Type B pancreatic cell (in vitro differentiated cells): ENCODE measurements around the gene FGD4. TPM values are rescaled to one million over a fixed set of nuclear protein-coding genes. Genes with fewer than 3 reads are reported as not detected.
A peak's percentile ranks its signal among the peaks of the same experiment; 100 is the strongest.

Source experiments
- DNase-seq: peaks from one replicate; pipeline ENCODE4 v3.0.0; 2021; ENCODE audit warnings: mixed read lengths; ENCODE audit not compliant: unreplicated experiment; ENCODE audit errors: extremely low spot score
- H3K27ac Mint-ChIP-seq: 2 replicates; pipeline ENCODE4 v1.8.0; 2021; ENCODE audit warnings: mild to moderate bottlenecking, mixed read lengths
- H3K27me3 Mint-ChIP-seq: 2 replicates; pipeline ENCODE4 v1.8.0; 2021; ENCODE audit warnings: mixed read lengths
- H3K36me3 Mint-ChIP-seq: 2 replicates; pipeline ENCODE4 v1.8.0; 2021; ENCODE audit warnings: mixed read lengths
- H3K4me1 Mint-ChIP-seq: one replicate; pipeline ENCODE4 v1.8.0; 2021; ENCODE audit warnings: mixed read lengths; ENCODE audit not compliant: unreplicated experiment
- H3K4me3 Mint-ChIP-seq: 2 replicates; pipeline ENCODE4 v1.8.0; 2021; ENCODE audit warnings: mild to moderate bottlenecking, mixed read lengths
- H3K9me3 Mint-ChIP-seq: 2 replicates; pipeline ENCODE4 v1.8.0; 2021; ENCODE audit warnings: mixed read lengths
- CTCF ChIP-seq: fragments of 200-600 bp; sonication (generic); conservative IDR thresholded peaks from 2 replicates; pipeline ENCODE4 v1.5.0; 2021; ENCODE audit warnings: antibody characterized with exemption, mild to moderate bottlenecking
- total RNA-seq: library from RNA; stranded (reverse); gene quantifications from 2 replicates; pipeline ENCODE4 v1.2.1, GENCODE V29; 2021; ENCODE audit warnings: low replicate concordance

The FGD4 gene
- total RNA-seq, 1 donor from 2014 or later = 26.7 TPM

GRCh38 chr12:32615441-32615840, 216.1 kb downstream of the FGD4 start:
- H3K27me3 Mint-ChIP-seq = no peaks in the 10 kb centered on the region
- H3K9me3 Mint-ChIP-seq = no peaks in the 10 kb centered on the region
- DNase-seq = no peak
- no peaks in the 10 kb centered on the region for H3K4me1 Mint-ChIP-seq
- peak overlapping the region; percentile 16 for H3K27ac Mint-ChIP-seq
- no peak overlapping the region for H3K4me3 Mint-ChIP-seq
- peaks cover 32% of the 10 kb centered on the region for H3K36me3 Mint-ChIP-seq
- no peak for TF ChIP-seq CTCF

- no peaks in the 10 kb centered on the region for H3K9me3 Mint-ChIP-seq
- TF ChIP-seq CTCF = no peak
- no peak overlapping the region for H3K27ac Mint-ChIP-seq
- H3K4me3 Mint-ChIP-seq = no peak overlapping the region
- no peaks in the 10 kb centered on the region for H3K4me1 Mint-ChIP-seq
- DNase-seq = no peak
- no peaks in the 10 kb centered on the region for H3K27me3 Mint-ChIP-seq
- peaks cover 29% of the 10 kb centered on the region for H3K36me3 Mint-ChIP-seq
These were observed 218.2 kb downstream of the FGD4 start for GRCh38 chr12:32617534-32617933.

GRCh38 chr12:32618115-32618514, 218.8 kb downstream of the FGD4 start:
- no peaks in the 10 kb centered on the region for H3K4me1 Mint-ChIP-seq
- no peaks in the 10 kb centered on the region for H3K9me3 Mint-ChIP-seq
- no peaks in the 10 kb centered on the region for H3K27me3 Mint-ChIP-seq
- H3K27ac Mint-ChIP-seq = no peak overlapping the region
- no peak overlapping the region for H3K4me3 Mint-ChIP-seq
- TF ChIP-seq CTCF = no peak
- no peak for DNase-seq
- H3K36me3 Mint-ChIP-seq = peaks cover 29% of the 10 kb centered on the region

GRCh38 chr12:32627976-32628375, 228.6 kb downstream of the FGD4 start:
- H3K4me1 Mint-ChIP-seq = no peaks in the 10 kb centered on the region
- DNase-seq = no peak
- peaks cover 25% of the 10 kb centered on the region for H3K36me3 Mint-ChIP-seq
- H3K27me3 Mint-ChIP-seq = no peaks in the 10 kb centered on the region
- TF ChIP-seq CTCF = no peak
- H3K4me3 Mint-ChIP-seq = no peak overlapping the region
- no peak overlapping the region for H3K27ac Mint-ChIP-seq
- no peaks in the 10 kb centered on the region for H3K9me3 Mint-ChIP-seq

- peaks cover 22% of the 10 kb centered on the region for H3K36me3 Mint-ChIP-seq
- no peak for TF ChIP-seq CTCF
- H3K4me1 Mint-ChIP-seq = no peaks in the 10 kb centered on the region
- H3K27ac Mint-ChIP-seq = no peak overlapping the region
- no peak for DNase-seq
- H3K9me3 Mint-ChIP-seq = no peaks in the 10 kb centered on the region
- H3K27me3 Mint-ChIP-seq = no peaks in the 10 kb centered on the region
- H3K4me3 Mint-ChIP-seq = no peak overlapping the region
These were observed 242.0 kb downstream of the FGD4 start for GRCh38 chr12:32641287-32641901.

- Mint-ChIP-seq H3K9me3 (no peaks in the 10 kb centered on the region), H3K36me3 (peaks cover 19% of the 10 kb centered on the region), H3K4me3 (no peak overlapping the region), H3K27ac (no peak overlapping the region), H3K4me1 (no peaks in the 10 kb centered on the region), H3K27me3 (no peaks in the 10 kb centered on the region)
- no peak for TF ChIP-seq CTCF
- no peak for DNase-seq
These were observed 245.1 kb downstream of the FGD4 start for GRCh38 chr12:32644431-32644830.
